GM20431 (cell line): ENCODE measurements around the gene RMI2.

Experiments
- in situ Hi-C: fragments of 300-500 bp; cut with MseI, MboI; formaldehyde crosslinking; loops from one replicate; pipeline ENCODE4 v1.15.0; 2020; ENCODE audit warnings: low sequenced_read_pairs; ENCODE audit not compliant: unreplicated experiment

RMI2 gene

DNA sequence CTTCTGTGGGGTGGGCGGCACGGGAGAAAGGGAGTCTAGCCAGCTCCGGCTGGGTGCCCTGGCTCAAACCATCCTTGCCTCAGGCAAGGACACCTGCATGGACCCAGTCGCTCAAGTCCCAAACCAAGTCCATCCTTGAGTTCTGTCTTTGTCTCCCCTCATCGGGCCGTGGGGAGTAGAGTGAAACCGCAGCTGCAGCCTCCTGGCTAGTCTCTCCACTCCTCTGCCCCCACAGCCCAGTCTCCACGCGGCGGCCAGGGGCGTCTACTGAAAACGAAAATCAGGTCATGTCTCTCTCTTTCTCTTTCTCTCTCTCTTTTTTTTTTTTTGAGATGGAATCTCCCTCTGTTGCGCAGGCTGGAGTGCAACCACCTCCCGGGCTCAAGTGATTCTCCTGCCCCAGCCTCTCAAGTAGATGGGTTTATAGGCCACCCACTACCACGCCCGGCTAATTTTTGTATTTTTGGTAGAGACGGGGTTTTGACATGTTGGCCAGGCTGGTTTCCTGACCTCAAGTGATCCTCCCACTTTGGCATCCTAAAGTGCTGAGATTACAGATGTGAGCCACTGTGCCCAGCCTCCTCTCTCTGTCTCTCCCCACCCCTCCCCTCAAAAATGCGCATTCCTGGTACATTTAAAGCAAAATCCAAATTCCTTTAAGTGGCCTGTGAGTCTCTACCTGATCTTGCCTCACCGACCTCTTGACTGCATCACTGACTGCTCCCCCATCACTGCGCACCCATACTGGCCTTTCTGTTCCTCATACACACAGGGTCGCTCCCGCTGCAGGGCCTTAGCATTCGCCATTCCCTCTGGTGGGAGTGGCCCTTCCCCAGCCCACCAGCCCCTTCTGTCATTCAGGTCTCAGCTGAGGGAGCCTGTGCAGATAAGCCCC lies 17.7 kb upstream of the RMI2 start:
- in situ Hi-C loops: no loop called here

DNA sequence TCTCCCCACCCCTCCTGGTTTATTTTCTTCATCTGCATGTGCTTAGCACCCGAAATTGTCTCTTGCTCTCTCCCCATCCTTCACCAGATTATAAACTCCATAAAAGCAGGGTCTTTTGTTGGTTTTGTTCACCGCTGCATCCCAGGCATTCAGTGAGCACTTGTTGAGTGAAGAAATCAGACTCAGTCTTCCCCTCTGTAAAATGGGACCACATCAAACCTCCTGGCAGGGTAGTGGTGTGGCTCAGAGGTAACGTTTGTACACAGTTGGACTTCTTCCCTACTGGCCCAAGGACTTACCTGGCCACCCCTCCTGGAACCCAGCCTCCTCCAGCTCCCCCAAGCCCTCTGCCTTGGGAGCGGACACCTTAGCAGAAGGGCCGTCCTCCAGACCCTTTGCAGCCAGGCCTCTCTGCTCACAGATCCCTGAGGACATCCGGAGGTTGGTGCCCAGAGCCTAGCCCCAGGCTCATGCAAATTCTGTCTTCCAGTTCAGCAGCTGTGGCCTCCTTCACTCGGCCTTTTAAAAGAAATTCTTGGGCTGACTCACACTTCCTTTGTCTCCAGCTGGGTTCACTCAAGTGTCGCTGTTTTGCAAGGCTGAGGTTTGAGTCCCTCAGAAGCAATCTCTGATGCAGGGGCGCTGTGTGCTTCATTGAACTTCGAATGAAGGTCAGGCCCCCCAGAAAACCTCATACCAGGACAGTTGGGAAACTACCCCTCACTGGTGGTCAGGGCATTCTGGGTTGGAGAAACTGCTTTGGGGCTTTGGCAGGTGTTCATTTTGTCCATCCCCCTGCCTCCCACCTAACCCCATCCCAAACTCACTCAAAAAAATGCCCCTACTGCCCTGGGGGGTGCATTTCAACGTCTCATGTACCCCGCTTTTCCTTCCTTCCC lies 16.8 kb upstream of the RMI2 start:
- in situ Hi-C loops: no loop called here

DNA sequence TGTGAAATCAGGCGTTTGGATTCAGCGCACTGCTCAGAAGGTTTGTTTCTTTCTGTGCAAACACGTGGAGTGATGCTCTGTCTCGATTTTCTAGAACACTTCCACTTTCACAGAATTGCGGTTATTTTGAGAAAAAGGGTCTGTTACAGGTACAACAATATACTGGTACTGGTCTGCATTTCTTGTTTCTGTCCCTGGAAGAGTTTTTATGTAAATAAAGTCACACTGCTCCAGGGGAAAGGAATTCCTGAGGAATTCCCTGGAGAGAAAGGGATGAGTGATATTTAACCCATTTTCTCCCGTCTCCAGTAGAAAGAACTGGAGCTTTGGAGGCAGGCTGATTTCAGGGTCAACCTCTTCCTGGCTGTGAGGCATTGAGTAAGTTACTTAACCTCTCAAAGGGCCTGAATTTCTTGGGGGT lies 16.2 kb upstream of the RMI2 start:
- in situ Hi-C loops: no loop called here

DNA sequence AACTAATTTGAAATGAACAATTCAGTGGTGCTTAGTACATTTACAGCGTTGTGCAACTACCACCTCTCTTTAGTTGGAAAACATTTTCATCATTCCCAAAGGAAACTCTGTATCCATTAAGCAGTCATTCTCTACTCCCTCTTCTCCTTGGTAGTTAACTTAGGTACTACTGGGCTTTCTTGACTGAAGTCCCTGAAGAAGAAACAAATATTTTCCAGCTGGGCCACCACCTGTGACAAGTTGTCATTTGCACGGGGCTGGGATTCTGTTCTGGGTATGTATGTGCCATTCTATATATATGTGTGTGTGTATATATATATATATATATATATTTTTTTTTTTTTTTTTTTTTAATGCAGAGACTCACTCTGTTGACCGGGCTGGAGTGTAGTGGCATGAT lies 15.4 kb upstream of the RMI2 start:
- in situ Hi-C loops: no loop called here

DNA sequence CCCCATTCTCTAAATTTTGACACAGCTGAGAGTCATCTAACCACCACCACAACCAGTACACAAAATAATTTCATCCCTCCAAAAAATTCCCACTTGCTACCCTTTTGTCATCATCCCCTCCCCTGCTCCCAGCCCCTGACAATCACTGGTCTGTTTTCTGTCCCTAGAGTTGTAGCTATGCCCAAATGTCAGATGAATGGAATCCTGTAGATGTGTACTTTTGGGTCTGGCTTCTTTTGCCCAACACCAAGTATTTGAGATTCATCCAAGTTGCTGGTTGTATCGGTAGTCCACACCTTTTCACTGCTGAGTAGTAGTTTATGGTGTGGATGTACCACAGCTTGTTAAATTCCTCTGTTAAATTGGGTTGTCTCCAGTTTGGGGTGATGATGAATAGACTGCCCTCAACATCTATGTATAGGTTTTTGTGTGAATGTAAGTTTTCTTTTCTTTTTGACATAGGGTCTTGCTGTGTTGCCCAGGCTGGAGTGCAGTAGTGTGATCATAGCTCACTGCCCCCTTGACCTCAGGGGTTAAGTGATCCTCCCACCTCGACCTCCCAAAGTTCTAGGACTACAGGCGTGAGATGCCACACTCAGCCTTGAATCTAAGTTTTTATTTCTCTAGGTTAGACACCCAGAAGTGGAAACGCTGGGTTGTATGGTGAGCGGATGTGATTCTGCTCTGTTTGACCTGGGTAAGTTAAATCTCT lies 14.6 kb upstream of the RMI2 start:
- in situ Hi-C loops: no loop called here

DNA sequence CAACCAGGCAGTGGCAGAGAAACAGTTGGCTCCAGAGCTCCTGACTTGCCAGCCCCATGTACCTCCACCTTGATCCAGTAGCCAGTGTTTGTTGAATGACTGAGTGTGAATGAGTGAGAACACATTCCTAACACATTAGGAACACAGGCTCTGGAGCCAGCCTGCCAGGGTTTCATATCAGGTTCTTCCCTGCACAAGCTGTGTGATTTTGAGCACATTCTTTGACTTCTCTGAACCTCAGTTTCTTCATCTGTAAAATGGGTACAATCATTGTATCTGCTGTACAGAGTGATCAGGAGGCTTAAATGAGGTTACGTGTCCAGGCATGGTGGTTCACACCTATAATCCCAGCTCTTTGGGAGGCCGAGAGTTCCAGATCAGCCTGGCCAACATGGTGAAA lies 13.3 kb upstream of the RMI2 start:
- in situ Hi-C loops: no loop called here

DNA sequence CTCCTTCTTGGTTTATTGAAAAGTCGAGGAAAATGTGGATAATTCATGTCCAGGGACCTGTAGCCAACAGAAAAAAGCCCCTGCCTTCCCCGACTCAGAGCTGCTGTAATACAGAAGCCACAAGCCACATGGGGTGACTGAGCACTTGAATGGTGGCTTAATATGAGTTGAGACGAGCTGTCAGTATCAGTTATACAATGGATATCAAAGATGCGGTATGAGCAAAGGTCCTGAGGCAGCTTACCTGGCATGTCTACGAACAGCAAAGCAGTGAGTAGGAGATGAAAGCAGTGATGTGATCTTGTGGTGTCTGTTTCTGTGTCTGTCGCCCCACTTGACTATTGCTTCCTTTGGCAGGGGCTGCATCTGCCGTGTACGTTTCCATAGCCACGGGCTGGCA lies 12.2 kb upstream of the RMI2 start:
- in situ Hi-C loops: no loop called here

DNA sequence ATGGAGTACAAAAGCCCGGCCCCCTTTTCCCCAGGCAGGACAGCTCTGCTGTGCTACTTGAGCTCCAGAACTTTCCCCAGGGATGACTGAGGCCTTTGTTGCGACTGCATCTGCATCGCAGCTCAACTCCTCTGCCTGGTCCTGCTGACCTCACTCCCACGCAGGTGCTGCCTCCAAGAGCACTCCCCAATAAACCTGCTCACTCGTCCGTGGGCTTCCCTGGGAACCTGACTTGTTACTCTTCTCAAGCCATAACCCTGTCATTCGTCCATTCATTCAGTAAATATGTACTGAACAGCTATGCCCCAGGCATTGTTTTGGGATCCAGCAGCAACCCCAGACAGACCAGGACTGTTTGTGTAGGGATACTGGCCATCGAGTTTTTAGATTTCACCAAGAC lies 11.6 kb upstream of the RMI2 start:
- in situ Hi-C loops: no loop called here

DNA sequence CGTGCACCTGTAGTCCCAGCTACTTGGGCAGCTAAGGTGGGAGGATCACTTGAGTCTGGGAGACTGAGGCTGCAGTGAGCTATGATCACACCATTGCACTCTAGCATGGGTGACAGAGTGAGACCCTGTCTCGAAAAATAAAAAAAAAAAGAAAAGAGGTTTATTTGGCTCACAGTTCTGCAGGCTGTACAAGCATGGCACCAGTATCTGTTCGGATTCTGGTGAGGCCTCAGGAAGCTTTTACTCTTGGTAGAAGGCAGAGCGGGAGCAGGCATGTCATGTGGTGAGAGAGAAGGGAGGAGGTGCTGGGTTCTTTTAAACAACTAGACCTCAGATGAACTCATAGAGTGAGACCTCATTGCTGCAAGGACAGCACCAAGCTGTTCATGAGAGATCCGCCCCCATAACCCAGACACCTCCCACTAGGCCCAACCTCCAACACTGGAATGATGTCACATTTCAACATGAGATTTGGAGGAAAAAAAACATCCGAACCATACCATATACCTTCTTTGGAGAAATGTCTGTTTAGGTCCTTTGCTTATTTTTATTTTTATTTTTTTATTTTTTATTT lies 10.3 kb upstream of the RMI2 start:
- in situ Hi-C loops: no loop called here

DNA sequence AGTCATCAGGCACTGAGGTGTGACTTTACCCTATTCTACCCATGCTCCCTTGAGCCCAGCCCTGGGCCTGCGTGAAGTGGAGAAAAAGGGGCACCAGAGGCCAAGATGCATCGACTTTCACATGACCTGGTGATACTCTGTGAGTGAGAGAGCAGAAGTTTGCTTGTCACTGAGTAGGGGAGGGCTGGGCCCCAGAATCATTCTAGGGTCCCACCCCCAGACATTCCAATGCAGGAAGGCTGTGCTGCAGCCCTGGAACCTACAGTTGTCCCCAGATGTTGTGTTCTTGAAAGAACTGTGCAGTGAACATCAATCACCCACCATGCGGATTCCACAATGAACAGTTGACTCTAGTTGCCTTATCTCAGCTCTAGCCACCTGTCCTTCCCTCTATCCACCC lies 6.2 kb upstream of the RMI2 start:
- in situ Hi-C loops: no loop called here

DNA sequence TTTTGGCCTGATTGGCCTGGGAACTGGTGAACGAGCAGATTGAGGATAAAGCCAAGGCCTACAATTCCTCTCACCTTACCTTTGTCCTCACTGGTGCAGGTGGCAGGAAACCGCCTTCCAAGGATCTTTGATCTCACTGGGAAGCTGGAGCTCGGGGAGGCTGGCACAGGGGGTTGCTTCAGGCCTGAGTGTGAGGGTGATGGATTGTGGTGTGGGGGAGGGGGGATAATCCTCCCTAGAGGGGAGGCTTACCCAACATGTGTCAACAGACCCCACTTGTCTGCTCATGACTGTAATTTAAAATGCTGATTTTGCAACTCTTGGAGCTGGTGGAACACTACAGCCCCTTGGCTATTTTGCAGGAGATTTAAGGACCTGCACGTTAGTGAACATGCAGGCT lies 4.5 kb upstream of the RMI2 start:
- in situ Hi-C loops: no loop called here

DNA sequence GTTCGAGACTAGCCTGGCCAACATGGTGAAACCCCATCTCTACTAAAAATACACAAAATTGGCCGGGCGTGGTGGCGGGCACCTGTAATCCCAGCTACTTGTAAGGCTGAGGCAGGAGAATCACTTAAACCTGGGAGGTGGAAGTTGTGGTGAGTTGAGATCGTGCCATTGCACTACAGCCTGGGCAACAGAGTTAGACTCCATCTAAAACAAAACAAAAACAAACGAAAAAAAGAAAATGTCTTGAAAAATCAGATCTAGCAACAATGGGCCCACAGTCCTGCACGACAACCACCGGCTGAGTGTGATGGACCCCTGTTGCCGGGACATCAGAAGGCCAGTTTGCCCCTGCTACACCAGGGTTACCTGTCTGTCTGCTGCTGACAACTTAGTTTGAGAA lies 3.9 kb upstream of the RMI2 start:
- in situ Hi-C loops: no loop called here

DNA sequence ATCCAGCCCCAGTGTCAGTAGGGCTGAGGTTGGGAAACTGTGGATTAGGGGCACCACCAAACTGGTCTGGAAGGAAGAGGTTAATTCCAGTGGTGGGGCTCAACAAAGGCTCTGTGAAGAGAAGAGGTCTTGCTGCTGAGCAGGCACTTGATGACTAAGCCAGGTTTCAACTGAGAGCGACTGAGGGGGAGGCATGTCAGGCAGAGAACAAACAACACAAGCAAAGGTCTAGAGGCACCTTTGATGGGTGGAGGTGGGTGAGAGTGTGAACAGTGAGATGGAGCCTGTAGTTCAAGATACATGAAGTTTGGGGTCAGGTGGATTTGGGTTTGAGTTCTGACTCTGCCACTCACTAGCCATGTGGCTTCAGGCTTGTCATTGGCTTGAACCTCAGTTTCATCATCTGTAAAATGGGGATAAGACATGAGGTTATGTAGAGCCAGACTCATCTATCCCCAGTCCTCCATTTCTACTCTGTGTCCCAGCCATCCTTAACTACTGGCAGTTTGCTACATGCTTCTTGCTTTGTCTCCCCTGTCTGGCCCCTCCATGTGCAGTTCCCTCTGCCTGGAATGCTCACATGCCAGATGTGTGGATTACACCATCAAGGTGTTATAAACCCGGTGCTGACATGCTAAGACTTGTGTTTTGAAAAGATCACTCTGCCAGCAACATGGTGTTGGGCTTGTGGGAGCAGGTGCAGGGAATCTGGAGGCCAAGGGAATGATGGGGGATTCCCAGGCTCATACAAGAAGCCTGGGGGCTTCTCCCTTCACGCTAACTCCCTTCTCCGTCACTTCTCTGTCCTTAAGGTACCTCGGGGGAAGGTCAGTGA lies 3.0 kb upstream of the RMI2 start:
- in situ Hi-C loops: no loop called here

DNA sequence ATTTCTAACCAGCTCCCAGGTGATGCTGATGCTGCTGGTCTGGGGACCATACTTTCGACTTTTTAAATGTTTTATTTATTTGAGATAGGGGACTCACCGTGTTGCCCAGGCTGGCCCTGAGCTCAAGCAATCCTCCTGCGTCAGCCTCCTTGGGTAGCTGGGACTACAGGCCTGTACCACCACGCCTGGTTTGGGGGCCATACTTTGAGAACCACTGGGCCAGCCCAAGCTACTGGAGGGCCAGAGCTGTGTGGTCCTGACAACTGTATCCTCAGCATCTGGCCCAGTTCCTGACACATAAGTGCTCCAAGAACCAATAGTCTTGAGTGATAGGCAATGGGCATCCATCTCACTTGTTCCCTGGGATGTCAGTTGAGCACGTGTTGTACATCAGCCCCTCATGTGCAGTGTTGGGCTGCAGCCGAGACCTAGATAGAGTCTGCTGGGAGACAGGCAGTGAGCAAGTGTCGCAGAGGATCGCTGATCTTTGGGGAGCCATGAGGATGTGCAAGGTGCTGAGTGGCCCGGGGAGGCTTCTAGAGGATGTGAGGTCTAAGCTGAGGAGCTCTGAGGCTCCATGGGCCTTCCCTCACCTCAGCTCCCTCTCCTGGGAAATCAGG lies 1.6 kb downstream of the RMI2 start:
- in situ Hi-C loops: no loop called here

DNA sequence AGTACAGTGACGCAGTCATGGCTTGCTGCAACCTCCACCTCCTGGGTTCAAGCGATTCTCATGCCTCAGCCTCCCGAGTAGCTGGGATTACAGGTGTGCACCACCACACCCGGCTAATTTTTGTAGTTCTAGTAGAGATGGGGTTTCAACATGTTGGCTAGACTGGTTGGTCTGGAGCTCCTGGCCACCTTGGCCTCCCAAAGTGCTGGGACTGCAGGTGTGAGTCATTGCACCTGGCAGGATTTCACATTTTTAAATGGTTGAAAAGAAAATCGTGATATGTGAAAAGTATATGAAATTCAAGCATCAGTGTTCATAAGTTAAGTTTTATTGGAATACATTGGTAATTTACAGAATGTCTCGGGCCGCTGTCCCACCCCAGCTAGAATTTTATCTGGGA lies 2.6 kb downstream of the RMI2 start:
- in situ Hi-C loops: no loop called here

DNA sequence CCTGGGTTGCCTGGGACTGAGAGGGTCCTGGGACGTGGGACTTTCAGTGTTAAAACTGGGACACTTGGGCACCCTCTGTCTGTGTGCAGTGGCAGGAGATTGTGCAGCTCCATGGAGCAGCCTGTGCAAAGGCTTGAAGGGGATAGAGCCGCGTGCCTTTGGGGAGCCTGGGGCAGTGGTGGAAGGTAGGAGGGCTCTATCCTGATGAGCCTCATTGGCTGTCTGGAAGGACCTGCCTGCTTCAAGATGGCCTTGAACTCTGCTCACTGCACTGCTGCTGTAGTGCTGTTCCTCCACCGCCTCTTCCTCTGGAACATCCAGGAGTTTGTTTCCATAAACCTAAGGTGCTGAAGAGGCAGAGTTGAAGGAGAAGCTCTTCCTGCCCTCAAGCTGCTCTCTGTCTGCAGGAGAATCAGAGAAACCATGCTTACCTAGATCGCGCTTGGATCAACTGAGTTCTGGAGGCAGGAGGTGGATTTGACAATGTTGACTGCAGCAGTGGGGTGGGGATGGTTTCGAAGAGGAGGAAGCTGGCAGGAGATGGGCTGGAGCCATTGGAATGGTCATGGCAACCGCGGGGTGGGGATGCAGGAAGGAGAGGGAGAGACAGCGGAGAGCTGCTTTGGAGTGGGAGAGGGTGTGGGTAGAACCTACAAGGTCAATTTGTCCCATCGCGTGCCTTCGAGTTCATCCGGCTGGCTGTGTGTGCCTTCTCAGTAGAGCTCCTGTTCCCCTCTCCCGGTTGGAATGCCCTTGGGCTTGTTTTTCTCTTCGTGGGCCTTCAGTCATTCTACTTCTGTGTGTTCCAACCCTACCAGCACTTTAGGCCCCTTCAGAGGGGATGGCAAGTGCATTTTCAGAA lies 3.7 kb downstream of the RMI2 start:
- in situ Hi-C loops: no loop called here

DNA sequence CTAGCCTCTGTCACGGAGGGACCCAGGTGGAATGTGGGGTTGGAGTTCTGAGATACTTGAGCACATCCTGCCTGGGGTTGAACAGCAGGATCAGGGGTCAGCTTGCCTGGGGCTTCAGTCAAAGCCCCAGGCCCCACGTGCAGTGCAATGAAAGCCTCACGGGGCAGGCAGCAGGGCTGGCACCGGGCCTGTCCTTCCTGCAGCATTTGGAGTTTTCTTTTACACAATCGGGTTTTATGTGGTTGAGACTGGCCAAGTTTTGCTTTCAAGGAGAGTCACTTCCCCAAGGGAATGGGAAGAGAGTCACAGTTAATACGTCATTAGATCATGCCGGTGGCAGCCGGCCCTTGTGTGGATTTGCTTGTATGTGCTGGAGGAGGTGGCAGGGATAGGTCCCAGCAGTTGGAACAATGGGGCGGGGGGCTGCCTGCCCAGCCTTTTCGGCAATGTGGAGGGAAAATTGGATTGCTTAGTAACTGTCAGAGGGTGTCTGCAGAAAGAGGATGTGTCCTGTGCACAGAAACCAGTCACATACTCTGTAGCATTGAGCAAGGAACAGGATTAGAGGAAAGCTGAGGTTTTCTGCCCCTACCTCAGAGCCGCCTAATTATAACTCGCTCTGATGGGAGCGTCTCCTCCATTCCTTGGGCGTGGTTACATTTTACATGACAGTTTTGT lies 4.5 kb downstream of the RMI2 start:
- in situ Hi-C loops: no loop called here

DNA sequence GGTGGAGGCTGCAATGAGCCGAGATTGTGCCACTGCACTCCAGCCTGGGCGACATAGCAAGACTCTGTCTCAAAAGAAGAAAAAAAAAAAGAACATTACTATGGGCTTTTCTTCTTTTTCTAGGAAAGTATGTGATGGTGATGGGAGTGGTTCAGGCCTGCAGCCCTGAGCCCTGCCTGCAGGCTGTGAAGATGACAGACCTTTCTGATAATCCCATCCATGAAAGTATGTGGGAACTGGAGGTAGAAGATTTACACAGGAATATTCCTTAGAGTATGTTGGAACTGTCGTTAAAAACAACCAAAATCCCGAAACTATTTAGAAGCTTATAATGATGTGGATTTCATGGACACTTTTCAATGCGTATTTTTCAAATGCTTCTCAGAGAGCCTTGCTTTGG lies 5.3 kb downstream of the RMI2 start:
- in situ Hi-C loops: no loop called here
